C1 segment of cervical spinal cord (tissue), 14 donors: ENCODE data around the gene PYM1.
"Not testable (repeated sequence)": the region's sequence is repeated elsewhere in the genome, so short reads cannot be mapped to it uniquely, and the experiment has no call there.

Experiments
- DNase-seq, 14 donors: peaks; one replicate each; lab custom pipeline; 2025; lab: John Stamatoyannopoulos, UW

The PYM1 gene

DNA sequence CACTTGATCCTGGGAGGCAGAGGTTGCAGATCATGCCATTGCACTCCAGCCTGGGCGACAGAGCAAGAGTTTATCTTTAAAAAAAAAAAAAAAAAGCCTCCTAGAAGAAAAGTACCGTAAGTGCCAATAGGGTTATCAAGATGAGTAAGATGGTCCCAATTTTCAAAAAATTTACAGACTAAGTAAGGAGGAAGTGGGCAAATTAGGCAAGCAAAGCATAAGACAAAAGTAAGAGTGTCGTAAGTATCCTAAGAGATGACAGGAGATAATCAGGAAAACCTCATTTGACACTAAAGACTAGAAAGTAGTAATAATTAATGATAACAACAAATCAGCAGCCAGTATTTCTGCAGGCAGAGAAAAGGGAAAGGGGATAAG lies 12.2 kb downstream of the PYM1 start:
- no peak for DNase-seq

DNA sequence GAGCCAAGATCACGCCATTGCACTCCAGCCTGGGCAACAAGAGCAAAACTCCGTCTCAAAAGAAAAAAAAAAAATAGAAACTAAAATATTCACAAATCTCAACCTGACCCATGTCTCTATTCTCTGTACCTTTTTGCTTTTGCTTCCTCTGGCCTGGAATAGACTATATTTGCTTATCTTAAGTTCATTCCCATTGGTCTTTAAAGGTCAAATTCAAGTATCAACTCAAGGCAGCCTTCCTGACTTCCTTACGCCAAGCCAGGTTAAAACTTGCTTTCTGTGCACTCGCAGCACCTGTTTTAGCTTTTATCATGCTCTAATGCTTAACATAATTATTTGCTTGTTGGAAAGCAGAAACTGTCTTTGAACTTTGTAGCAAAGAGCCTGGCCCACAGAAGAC lies 14.8 kb downstream of the PYM1 start:
- no peak for DNase-seq

DNA sequence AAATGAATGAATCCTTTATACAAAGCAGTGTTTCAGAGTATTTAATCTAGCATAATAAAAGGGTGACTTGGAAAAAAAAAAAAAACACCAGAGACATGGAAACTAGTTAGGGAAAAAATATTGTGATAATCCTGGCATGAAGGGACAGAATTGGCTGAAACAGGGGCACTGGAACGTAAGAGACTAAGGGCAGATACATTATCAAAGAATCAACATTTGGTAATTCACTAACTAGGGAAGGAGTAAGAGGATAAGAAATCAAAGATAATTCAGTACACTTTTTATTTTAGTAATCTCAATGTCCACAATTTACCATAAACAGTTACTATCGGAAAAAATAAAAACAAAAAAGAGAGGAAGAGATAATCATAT lies 18.2 kb downstream of the PYM1 start:
- DNase-seq, result no peak

DNA sequence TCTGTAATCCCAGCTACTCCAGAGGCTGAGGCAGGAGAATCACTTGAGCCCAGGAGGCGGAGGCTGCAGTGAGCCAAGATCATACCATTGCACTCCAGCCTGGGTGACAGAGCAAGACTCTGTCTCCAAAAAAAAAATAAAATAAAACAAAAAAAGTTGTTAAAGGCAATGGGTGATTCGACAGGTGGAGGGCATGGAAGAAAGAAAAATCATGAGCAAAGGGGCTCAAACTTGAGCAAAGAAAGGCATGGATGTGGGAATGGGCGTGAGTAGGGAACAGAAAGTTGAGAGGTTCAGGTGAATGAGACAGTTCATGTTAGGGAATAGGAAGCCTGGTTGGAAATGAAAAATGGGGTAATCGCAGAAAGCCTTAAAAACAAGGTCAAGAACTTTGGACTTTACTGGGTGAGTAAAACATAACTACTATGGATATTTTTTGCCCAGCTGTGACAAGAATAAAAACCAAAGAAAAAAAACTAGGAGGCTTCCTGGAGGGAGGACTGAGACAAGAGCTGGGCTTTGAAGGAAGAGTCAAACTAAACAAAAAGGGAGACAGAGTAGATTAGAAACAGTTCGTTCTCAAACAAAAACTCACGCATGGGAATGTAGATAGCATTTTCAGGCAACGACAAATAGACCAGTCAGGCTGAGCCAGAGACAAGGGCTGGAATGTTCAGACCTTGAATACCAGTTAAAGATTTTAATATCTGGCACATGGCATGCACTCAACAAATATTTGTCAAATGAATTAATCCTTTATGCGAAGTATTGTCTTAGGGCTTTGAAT lies 18.8 kb downstream of the PYM1 start:
- DNase-seq, result no peak

- DNase-seq, result no peak
These were observed 21.6 kb downstream of the PYM1 start for GRCh38 chr12:55906056-55906455.

DNA sequence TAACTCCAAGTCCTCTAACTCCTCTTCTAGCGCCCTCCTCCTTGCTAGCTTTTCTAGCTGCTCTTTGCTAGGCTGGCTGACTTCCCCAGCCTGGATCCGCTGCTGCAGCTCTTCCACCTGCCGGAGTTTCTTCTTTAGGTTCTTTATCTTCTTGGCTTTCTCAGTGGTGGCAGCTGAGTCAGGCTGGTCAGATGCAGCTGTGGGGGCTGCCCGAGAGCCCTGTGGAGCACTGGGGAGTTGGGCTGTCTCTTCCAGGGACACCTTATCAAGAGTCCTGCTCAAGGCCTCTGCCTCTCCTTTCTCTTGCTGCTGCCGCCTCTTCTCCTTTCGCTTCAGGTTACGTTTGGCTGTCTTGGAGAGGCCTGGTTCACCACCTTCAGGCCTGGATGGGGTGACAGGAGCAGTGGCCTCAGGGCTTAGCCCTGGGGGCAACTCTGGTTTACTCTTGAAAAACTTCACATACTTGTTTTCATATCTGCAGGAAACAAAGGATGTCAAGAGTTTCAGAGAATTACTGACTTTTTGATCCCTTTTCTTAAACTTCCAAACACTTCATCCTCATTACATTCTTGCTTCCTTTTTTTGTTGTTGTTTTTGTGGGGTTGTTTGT lies 25.7 kb downstream of the PYM1 start:
- no peak for DNase-seq

DNA sequence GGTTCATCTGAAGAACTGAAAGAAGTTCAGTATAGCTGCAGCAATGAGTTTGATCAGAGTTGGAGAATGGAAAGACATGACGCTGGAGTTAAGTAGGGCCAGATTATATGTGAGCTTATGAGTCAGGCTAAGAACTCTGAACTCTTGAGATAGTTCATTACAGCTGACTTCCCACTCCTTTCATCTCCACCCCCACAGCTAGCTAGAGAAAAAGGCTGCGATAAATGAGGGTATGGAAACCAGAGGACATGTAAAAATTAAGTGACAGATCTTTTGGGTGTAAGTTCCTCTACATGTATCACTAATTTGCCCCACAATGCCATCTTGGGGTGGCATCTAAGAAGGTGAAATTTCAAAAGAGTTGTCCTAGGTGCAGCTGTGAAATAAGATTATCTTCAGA lies 28.6 kb downstream of the PYM1 start:
- no peak for DNase-seq

GRCh38 chr12:55893723-55894122 lies 34.0 kb downstream of the PYM1 start:
- DNase-seq, result no peak

GRCh38 chr12:55891310-55891709 lies 36.4 kb downstream of the PYM1 start:
- no peak for DNase-seq

DNA sequence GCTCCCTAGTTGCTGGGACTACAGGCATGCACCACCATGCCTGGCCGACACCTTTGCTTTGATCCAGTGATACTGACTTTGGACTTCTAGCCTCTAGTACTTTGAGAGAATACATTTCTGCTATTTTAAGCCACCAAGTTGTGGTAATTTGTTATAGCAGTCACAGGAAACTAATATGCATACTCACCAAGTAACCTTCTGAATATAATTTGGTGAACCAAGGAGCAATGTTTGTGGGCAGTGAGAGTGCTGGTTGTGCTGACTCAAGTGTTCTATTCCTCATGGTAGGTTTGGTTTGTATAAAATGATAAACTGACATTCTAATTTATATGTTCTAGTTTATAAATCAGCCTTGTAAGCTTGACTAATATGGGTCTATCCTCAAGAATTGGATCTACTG lies 42.6 kb downstream of the PYM1 start:
- DNase-seq, result no peak

GRCh38 chr12:55877824-55878223 lies 49.9 kb downstream of the PYM1 start:
- no peak for DNase-seq

- no peak for DNase-seq
These were observed 51.8 kb downstream of the PYM1 start for GRCh38 chr12:55875704-55876467.

GRCh38 chr12:55874443-55874842 lies 53.3 kb downstream of the PYM1 start:
- no peak for DNase-seq

GRCh38 chr12:55866454-55867004 lies 61.2 kb downstream of the PYM1 start:
- DNase-seq, result not testable (repeated sequence)

GRCh38 chr12:55865327-55865726 lies 62.4 kb downstream of the PYM1 start:
- no peak for DNase-seq

GRCh38 chr12:55862931-55863330 lies 64.8 kb downstream of the PYM1 start:
- not testable (repeated sequence) for DNase-seq

DNA sequence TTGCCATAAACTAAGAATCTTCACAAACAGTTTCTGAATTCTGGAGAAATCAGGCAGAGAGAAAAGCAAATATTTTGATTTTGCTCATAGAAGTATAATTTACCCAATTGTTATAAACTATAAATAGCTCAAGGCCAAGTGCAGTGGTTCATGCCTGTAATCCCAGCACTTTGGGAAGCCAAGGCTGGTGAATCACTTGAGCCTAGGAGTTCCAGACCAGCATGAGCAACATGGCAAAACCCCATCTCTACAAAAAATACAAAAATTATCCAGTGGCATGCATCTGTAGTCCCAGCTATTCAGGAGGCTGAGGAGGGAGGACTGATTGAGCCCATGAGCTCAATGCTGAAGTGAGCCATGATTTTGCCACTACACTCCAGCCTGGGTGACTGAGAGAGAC lies 65.4 kb downstream of the PYM1 start:
- no peak for DNase-seq

GRCh38 chr12:55861871-55862270 lies 65.8 kb downstream of the PYM1 start:
- DNase-seq, result no peak

DNA sequence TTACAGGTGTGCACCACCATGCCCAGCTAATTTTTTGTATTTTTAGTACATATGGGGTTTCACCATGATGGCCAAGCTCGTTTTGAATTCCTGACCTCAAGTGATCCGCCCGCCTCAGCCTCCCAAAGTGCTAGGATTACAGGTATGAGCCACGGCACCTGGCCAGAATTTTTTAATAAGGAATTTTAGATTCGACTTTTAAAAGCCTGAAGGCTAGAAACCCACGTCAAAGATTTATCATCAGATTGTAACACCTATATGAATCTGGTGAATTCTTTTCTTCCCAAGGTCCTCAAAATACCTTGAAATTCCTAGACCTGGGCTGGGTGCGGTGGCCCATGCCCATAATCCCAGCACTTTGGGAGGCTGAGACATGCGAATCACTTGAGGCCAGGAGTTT lies 66.3 kb downstream of the PYM1 start:
- no peak for DNase-seq

GRCh38 chr12:55852740-55853139 lies 75.0 kb downstream of the PYM1 start:
- no peak for DNase-seq
